GM12878 (cell line): ENCODE results near the gene SHANK3.

Source experiments
- ATF2 ChIP-seq: IDR thresholded peaks from 2 replicates; pipeline ENCODE4 v1.6.1; 2012; ENCODE audit warnings: low read length, inconsistent platforms
- CBX5 ChIP-seq: sonication (generic); IDR thresholded peaks from 2 replicates; pipeline ENCODE4 v1.6.1; 2016; ENCODE audit warnings: low read depth, moderate library complexity, mild to moderate bottlenecking, inconsistent platforms
- CTCF ChIP-seq, 3 experiments: IDR thresholded peaks in 2 of 3; conservative IDR thresholded peaks in 1 of 3; 2 replicates each; pipeline ENCODE4 v1.5.1; 2011; ENCODE audit warnings: low read depth in 3 of 3, low read length in 3 of 3, mild to moderate bottlenecking in 3 of 3, control low read depth in 2 of 3, moderate library complexity in 2 of 3, inconsistent platforms in 1 of 3, mixed read lengths in 1 of 3; ENCODE audit not compliant: control insufficient read depth in 2 of 3, insufficient read depth in 1 of 3; ENCODE audit errors: extremely low read depth in 1 of 3
- E2F4 ChIP-seq: IDR thresholded peaks from 2 replicates; pipeline ENCODE4 v1.6.1; 2012; ENCODE audit warnings: low read depth, low read length, improper control_type of control experiment
- EZH2 ChIP-seq: IDR thresholded peaks from 2 replicates; pipeline ENCODE4 v1.6.1; 2012; ENCODE audit warnings: low read depth, mild to moderate bottlenecking, control low read depth, inconsistent platforms, low read length, borderline replicate concordance; ENCODE audit not compliant: control insufficient read depth
- PBX3 ChIP-seq: IDR thresholded peaks from 2 replicates; pipeline ENCODE4 v1.6.1; 2011; ENCODE audit warnings: mild to moderate bottlenecking, low read depth, low read length, moderate library complexity; ENCODE audit not compliant: insufficient replicate concordance
- POLR2A ChIP-seq: IDR thresholded peaks from 2 replicates; pipeline ENCODE4 v1.6.1; 2011; ENCODE audit warnings: low read depth, mild to moderate bottlenecking, low read length
- POLR2AphosphoS5 ChIP-seq: IDR thresholded peaks from 2 replicates; pipeline ENCODE4 v1.6.1; 2011; ENCODE audit warnings: mild to moderate bottlenecking, low read length, inconsistent platforms
- REST ChIP-seq: IDR thresholded peaks from 2 replicates; pipeline ENCODE4 v1.6.1; 2012; ENCODE audit warnings: mild to moderate bottlenecking, low read depth, low read length
- STAT1 ChIP-seq: fragments of 450-650 bp; conservative IDR thresholded peaks from 2 replicates; pipeline ENCODE4 v1.6.1; 2014; ENCODE audit warnings: antibody characterized with exemption, mild to moderate bottlenecking
- ZBTB33 ChIP-seq: fragments of 450-650 bp; IDR thresholded peaks from 2 replicates; pipeline ENCODE4 v1.6.1; 2017; ENCODE audit warnings: mild to moderate bottlenecking
- ZNF24 ChIP-seq: fragments of 450-650 bp; IDR thresholded peaks from 2 replicates; pipeline ENCODE4 v1.6.1; 2017; ENCODE audit warnings: antibody characterized with exemption, mild to moderate bottlenecking

- TF ChIP-seq REST, result no peak
- TF ChIP-seq EZH2, result no peak
- TF ChIP-seq PBX3, result no peak
- no peak for TF ChIP-seq CTCF (IDR thresholded peaks at IDR 0.05 in 2 of 3, conservative IDR thresholded peaks at IDR 0.05 in 1 of 3; ENCODE audit: control insufficient read depth in 2 of 3, extremely low read depth in 1 of 3, insufficient read depth in 1 of 3, low read depth in 3 of 3, low read length in 3 of 3)
- no peak for TF ChIP-seq STAT1
- TF ChIP-seq ATF2, result no peak
- no peak for TF ChIP-seq ZNF24
- TF ChIP-seq ZBTB33, result no peak
- no peak for TF ChIP-seq CBX5
- no peak for TF ChIP-seq POLR2A
- no peak for TF ChIP-seq POLR2AphosphoS5
- no peak for TF ChIP-seq E2F4
These were observed 46.9 kb upstream of the SHANK3 start for GRCh38 chr22:50625568-50626313.
